Ovary (tissue), 9 donors: ENCODE measurements around the gene VCAN. TPM values are rescaled to one million over a fixed set of nuclear protein-coding genes. Genes with fewer than 3 reads are reported as not detected.
A peak's percentile ranks its signal among the peaks of the same experiment; 100 is the strongest.

Source experiments
- DNase-seq, 5 donors: peaks; one replicate each; pipeline ENCODE4 v3.0.0-alpha.2; 2019 to 2020
- H3K27ac ChIP-seq, 2 donors: fragments of 200-600 bp; one replicate each; pipeline versions ENCODE4 v1.5.1 to v1.8.0; 2019 to 2022
- H3K27me3 ChIP-seq: fragments of 200-600 bp; one replicate; pipeline ENCODE4 v1.8.0; 2022
- H3K36me3 ChIP-seq: fragments of 200-600 bp; sonication (generic); one replicate; pipeline ENCODE4 v1.5.1; 2019
- H3K4me1 ChIP-seq: one replicate; pipeline ENCODE4 v1.8.1; 2013; ENCODE audit warnings: mild to moderate bottlenecking, moderate library complexity; ENCODE audit not compliant: insufficient read depth
- H3K4me3 ChIP-seq: fragments of 200-600 bp; sonication (generic); one replicate; pipeline ENCODE4 v1.5.1; 2017
- H3K9me3 ChIP-seq, 2 donors: fragments of 200-600 bp in 1 of 2; sonication (generic) in 1 of 2; one replicate each; pipeline versions ENCODE4 v1.5.1 to v1.8.1; 2013 to 2019; ENCODE audit warnings: mild to moderate bottlenecking in 1 of 2, moderate library complexity in 1 of 2
- CTCF ChIP-seq, 3 donors: fragments of 450-650 bp in 2 of 3; fragments of 200-600 bp in 1 of 3; IDR thresholded peaks; one replicate each; pipeline versions ENCODE4 v1.5.1 to v1.8.0; 2016 to 2022; ENCODE audit warnings: antibody characterized with exemption in 3 of 3, mild to moderate bottlenecking in 1 of 3
- EP300 ChIP-seq: sonication (generic); formaldehyde crosslinking; IDR thresholded peaks from one replicate; pipeline ENCODE4 v1.6.1; 2017; ENCODE audit warnings: antibody characterized with exemption
- POLR2A ChIP-seq: fragments of 450-650 bp; IDR thresholded peaks from one replicate; pipeline ENCODE4 v1.6.1; 2017; ENCODE audit warnings: antibody characterized with exemption, mild to moderate bottlenecking, moderate library complexity
- WGBS, 3 donors: extraction: QIAGEN DNeasy Blood & Tissue Kit in 1 of 3; methylation state at CpG; one replicate each; pipeline versions ENCODE4 v1.1.5 to v1.1.7; 2013 to 2017; 5-methylcytosine and 5-hydroxymethylcytosine counted together
- intact Hi-C, 4 donors: fragments of 100-400 bp; cut with DNase I; formaldehyde crosslinking; loops; one replicate each; pipeline versions ENCODE4 v1.11.0 to v1.15.1; 2022 to 2023
- polyA plus RNA-seq, 2 donors: library from polyadenylated mRNA; stranded (reverse); fragments of 200-250 nt in 1 of 2; fragments of 350-450 nt in 1 of 2; fragmentation: Illumina TruSeq in 1 of 2; extraction: RNeasy Lipid Tissue Mini Kit (QIAGEN cat#74804) in 1 of 2; gene quantifications; one replicate each; pipeline ENCODE4 v1.2.3, GENCODE V29; 2013 to 2014
- total RNA-seq, 7 donors: library from RNA; depleted of rRNA in 2 of 7; stranded (reverse); fragments of >200 nt in 2 of 7; fragmentation: NEBNext Ultra II Directional in 3 of 7; extraction: Animal tissue kit (Norgen Biotek cat#: 25700) in 3 of 7; gene quantifications; one replicate each; pipeline versions ENCODE4 v1.1.0 to v1.2.4, GENCODE V29; 2016 to 2023
- donor health status: DM: no; HTN: no; CAD: no; lungs with moderate emphysema.
- donor health status: DM: no; HTN: no; CAD: no.
- donor health status: Bipolar disorder and iron deficiency.
- donor health status: DM: yes; HTN: yes; CAD: no.
- donor health status: DM: no; HTN: no; CAD: no.
- donor health status: DM: yes; HTN: yes; CAD: no.

The VCAN gene
- total and polyA plus RNA-seq, 9 donors, result 2.2 to 21.3 (median 7.3) TPM

- TF ChIP-seq EP300 (no peak), POLR2A (no peak), CTCF (IDR thresholded peaks at IDR 0.05) (no peak)
- Histone ChIP-seq H3K4me3 (no peak overlapping the region), H3K27me3 (no peaks in the 10 kb centered on the region), H3K27ac (no peak overlapping the region), H3K36me3 (no peaks in the 10 kb centered on the region), H3K9me3 (no peaks in the 10 kb centered on the region), H3K4me1 (peaks cover 3% of the 10 kb centered on the region)
- intact Hi-C loops, result no loop called here
- no peak for DNase-seq
Measured at GRCh38 chr5:83469075-83469474, 2.5 kb upstream of the VCAN start.

- intact Hi-C loops, result no loop called here
- WGBS, 3 donors, result 20 to 23% (median 20%) methylated on average over 15 of the region's 15 CpGs
- no peak for DNase-seq
- H3K36me3 ChIP-seq, result no peaks in the 10 kb centered on the region
- H3K9me3 ChIP-seq, result no peaks in the 10 kb centered on the region
- TF ChIP-seq POLR2A (no peak), EP300 (no peak), CTCF (IDR thresholded peaks at IDR 0.05) (no peak)
- H3K4me3 ChIP-seq, result peak overlapping the region; percentile 32
- H3K27me3 ChIP-seq, result no peaks in the 10 kb centered on the region
- H3K4me1 ChIP-seq, result peaks cover 5% of the 10 kb centered on the region
- no peak overlapping the region for H3K27ac ChIP-seq
Measured at GRCh38 chr5:83470526-83471404, 779 bp upstream of the VCAN start.

- no peak for DNase-seq
- no peaks in the 10 kb centered on the region for H3K27me3 ChIP-seq
- no peak overlapping the region for H3K27ac ChIP-seq
- peak overlapping the region; percentile 32 for H3K4me3 ChIP-seq
- H3K36me3 ChIP-seq, result no peaks in the 10 kb centered on the region
- H3K9me3 ChIP-seq, result no peaks in the 10 kb centered on the region
- TF ChIP-seq CTCF (IDR thresholded peaks at IDR 0.05), result no peak
- no peak for TF ChIP-seq EP300
- peaks cover 5% of the 10 kb centered on the region for H3K4me1 ChIP-seq
- intact Hi-C loops, result no loop called here
- 2 to 3% (median 2%) methylated on average over 5 of the region's 5 CpGs for WGBS, 3 donors
Measured at GRCh38 chr5:83472213-83472507, 616 bp downstream of the VCAN start.

- H3K9me3 ChIP-seq, result no peaks in the 10 kb centered on the region
- intact Hi-C loops, result no loop called here
- H3K36me3 ChIP-seq, result no peaks in the 10 kb centered on the region
- H3K4me1 ChIP-seq, result peaks cover 5% of the 10 kb centered on the region
- 0 to 1% (median 1%) methylated on average over 54 of the region's 54 CpGs for WGBS, 3 donors
- TF ChIP-seq POLR2A (no peak), EP300 (no peak), CTCF (IDR thresholded peaks at IDR 0.05) (no peak)
- no peak overlapping the region for H3K27ac ChIP-seq
- no peaks in the 10 kb centered on the region for H3K27me3 ChIP-seq
- DNase-seq, result peak in 3 of 5 donors; percentile 32 to 38 (median 36)
- peak overlapping the region; percentile 32 for H3K4me3 ChIP-seq
Measured at GRCh38 chr5:83472508-83473345, 1.2 kb downstream of the VCAN start.
